NCI-H345 (cell line): Measurements from ENCODE around the gene SELL.
"Not testable (repeated sequence)": the region's sequence is repeated elsewhere in the genome, so short reads cannot be mapped to it uniquely, and the experiment has no call there.

Experiments used
- DNase-seq: peaks from one replicate; lab custom pipeline; 2025; lab: John Stamatoyannopoulos, UW

Gene SELL

GRCh38 chr1:169711469-169712308, at the start of gene SELL:
Gene SELL (minus strand): TSS chr1:169711620. CDS start chr1:169711498, 122 bp downstream.
- peak; percentile 34 for DNase-seq

GRCh38 chr1:169759038-169759437, 47.6 kb upstream of the SELL start:
- no peak for DNase-seq

GRCh38 chr1:169753549-169753948, 42.1 kb upstream of the SELL start:
- DNase-seq: no peak

- DNase-seq: no peak
Observed at GRCh38 chr1:169750041-169750440, 38.6 kb upstream of the SELL start.

GRCh38 chr1:169746550-169746949, 35.1 kb upstream of the SELL start:
- DNase-seq: no peak

- no peak for DNase-seq
Observed at GRCh38 chr1:169745015-169745861, 33.8 kb upstream of the SELL start.

DNA sequence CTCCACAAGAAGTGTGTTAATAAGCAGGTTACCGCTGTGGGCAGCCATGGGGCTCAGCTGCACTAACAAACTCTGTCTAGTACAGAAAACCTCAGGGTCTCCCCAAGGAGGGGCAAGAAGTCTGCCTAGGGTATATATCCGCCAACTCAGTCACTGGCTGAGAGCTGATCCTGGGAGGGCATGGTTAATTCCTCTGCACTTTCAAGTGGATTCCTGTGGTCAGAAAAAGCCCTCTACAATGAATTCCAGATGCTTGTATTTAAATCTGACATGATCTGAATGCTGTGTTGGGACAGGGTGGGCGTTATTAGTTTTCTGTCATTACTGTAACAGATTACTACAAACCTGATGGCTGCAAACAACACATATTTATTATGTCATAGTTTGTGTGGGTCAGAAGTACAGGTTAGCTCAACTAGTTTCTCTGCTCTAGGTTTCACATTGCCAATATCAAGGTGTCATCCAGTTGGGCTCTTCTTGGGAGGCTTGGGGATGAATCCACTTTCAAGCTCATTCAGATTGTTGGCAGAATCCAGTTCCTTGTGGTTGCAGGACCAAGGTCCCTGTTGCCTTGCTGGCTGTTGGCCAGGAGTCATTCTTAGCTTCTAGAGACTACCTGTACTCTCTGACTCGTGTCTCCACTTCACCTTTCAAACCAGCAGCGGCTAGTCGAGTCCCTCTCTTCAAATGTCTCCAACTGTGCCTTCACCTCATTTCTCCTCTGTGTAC, 30.4 kb upstream of the SELL start:
- DNase-seq: no peak

GRCh38 chr1:169739980-169740379, 28.6 kb upstream of the SELL start:
- DNase-seq: no peak

DNA sequence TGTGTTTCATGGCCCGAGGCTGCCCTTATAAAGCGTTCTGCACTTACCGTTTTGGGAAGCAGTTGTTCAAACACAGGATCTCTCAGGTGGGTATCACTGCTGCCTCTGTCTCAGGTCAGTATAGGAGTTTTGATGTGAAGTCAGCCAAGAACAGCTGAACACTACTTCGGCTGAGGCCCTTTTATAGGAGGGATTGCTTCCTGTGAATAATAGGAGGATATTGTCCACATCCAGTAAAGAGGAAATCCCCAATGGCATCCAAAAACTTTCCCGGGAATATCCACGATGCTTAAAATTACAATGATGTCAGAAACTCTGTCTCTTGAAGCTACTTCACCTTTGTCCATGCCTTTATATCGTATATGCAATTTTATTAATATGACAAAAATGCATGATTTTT, 22.5 kb upstream of the SELL start, which contains the start of gene SELE:
TSS of gene SELE (minus strand) at position 156 of the 400 bp plus-strand sequence. CDS start 467 bp downstream, outside the sequence.
- DNase-seq: no peak

DNA sequence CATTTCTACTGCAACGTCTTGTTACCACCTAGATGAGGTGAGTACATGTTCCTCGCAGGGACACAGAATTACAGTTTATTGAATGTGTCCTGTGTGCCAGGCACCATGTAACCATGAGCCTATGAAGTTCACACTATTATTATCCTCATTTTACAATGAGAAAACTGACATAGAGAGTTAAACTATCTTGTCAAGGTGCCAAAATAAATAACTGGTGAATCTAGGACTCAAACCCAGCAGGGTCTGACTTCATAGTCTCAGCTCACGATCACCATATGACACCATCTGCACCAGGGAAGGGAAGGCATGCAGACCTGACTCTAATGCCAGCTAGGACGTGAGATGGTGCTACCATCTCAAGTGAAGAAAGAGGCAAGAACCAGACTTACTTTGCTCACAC, 20.0 kb upstream of the SELL start:
- no peak for DNase-seq

GRCh38 chr1:169729991-169730390, 18.6 kb upstream of the SELL start:
- DNase-seq: no peak

DNA sequence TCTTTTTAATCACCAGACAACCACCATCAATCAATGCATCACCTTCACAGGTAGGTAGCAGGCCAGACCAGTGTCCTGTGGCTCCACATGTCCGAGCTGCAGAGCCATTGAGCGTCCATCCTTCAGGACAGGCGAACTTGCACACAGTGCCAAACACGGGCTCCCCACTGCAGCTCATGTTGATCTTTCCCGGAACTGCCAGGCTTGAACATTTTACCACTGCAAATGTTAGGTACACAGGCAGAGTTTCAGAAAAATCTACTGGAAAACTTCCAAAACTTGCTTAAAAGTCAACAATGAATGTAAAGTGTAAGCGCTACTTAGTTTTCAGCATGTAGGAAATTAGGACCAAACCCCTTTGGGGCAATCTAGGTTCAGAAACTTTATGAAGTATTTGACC, 15.9 kb upstream of the SELL start:
- DNase-seq: no peak

DNA sequence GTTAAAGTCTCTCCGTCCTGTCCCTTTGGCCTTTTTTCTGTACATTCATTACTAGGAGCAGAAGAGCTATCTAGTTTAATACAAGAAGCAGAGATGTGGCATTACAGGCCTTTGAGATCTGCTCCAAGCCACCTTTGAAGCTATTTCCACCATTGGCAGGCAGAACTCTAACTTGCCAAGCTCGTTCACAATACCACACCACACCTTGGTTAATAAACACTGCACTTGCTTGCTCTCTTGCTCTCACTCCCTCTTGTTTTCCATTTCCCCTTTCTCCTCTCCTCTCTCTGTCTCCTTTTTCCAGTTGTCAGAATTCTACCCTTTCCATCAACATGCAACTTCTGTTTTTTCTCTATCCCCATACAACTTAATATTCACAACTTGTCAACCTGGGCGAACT, 15.4 kb upstream of the SELL start:
- no peak for DNase-seq

GRCh38 chr1:169725930-169726329, 14.5 kb upstream of the SELL start:
- DNase-seq: no peak

DNA sequence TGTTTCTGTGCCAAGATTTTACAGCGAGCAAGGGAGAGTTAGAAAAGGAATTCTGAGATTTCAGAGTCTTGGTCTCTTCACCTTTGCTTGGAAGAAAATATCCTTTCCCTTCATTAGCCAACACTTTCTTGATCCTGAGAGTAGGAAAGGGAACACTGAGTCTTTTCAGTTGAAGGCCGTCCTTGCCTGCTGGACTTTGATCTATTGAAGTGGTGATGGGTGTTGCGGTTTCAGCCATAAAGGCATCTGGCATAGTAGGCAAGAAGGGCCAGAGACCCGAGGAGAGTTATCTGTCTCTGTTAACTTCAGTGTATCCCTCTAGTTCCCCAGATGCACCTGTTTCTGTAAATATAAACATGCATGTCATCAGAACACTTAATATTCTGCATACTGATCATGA, 12.7 kb upstream of the SELL start:
- no peak for DNase-seq

GRCh38 chr1:169723763-169724162, 12.3 kb upstream of the SELL start:
- no peak for DNase-seq

DNA sequence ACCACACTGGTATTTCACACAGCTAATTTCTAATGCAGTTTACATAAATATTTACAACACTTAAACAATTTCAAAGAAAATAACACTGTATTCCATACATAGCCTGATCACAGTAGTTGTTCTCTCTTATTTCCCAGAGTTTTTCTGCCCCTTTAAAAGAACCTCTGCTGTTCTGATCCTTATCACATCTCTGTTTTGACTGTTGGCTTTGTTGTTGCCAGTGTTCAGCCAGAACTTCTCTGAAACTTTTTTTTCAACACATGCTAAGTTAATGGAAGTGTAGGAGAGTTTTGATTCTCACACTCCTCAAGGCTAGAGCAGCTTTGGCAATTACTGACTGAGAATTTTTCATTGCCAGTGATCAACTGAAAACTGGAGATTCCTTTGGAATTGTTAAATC, 11.4 kb upstream of the SELL start:
- DNase-seq: no peak

DNA sequence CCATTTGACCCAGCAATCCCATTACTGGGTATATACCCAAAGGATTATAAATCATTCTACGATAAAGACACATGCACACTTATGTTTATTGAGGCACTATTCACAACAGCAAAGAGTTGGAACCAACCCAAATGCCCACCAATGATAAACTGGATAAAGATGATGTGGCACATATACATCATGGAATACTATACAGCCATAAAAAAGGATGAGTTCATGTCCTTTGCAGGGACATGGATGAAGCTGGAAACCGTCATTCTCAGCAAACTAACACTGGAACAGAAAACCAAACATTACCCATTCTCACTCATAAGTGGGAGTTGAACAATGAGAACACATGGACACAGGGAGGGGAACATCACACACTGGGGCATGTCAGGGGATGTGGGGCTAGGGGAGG, 3.7 kb upstream of the SELL start:
- DNase-seq: not testable (repeated sequence)

GRCh38 chr1:169713090-169713489, 1.7 kb upstream of the SELL start:
- DNase-seq: not testable (repeated sequence)

GRCh38 chr1:169712309-169712631, 850 bp upstream of the SELL start:
- DNase-seq: no peak

DNA sequence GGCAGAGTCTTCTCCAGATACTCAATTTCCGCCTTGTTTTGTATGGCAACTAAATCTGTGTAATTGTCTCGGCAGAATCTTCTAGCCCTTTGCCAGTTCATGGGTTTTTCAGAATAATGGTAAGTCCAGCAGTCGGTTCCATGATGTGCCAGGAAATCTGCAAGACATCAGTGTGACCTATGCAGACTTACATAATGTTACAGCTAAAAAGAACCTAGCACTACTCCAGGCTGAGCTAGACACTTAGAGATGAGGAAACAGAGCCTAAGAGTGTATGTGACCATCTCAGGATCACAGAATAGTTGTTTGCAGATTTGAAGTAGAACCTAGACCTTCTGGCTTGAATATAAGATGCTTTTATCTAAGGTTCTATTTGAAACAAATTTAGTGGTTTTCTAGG, 2.8 kb downstream of the SELL start:
- DNase-seq: no peak

- DNase-seq: no peak
Observed at GRCh38 chr1:169707912-169708604, 3.4 kb downstream of the SELL start.
